Caki2 (cell line): ENCODE results near the gene EFNB1. TPM values are rescaled to one million over a fixed set of nuclear protein-coding genes. Genes with fewer than 3 reads are reported as not detected.

Experiments used
- DNase-seq: peaks from one replicate; pipeline ENCODE4 v3.0.0-alpha.2; 2015; ENCODE audit warnings: low read depth
- in situ Hi-C: cut with HindIII; loops from 2 replicates; pipeline ENCODE4 v1.10.0; 2016; ENCODE audit warnings: low sequenced_read_pairs, low pct_unique_long_range_greater_than_20kb, mixed read lengths
- total RNA-seq: library from RNA; depleted of rRNA; stranded (reverse); fragments of >200 nt; shearing (Covaris generic); gene quantifications from 2 replicates; pipeline ENCODE4 v1.2.3, GENCODE V29; 2014; ENCODE audit warnings: low replicate concordance; rRNA removed

EFNB1 gene
- total RNA-seq, 1 experiment from 2014 or later: 2.2 TPM

DNA sequence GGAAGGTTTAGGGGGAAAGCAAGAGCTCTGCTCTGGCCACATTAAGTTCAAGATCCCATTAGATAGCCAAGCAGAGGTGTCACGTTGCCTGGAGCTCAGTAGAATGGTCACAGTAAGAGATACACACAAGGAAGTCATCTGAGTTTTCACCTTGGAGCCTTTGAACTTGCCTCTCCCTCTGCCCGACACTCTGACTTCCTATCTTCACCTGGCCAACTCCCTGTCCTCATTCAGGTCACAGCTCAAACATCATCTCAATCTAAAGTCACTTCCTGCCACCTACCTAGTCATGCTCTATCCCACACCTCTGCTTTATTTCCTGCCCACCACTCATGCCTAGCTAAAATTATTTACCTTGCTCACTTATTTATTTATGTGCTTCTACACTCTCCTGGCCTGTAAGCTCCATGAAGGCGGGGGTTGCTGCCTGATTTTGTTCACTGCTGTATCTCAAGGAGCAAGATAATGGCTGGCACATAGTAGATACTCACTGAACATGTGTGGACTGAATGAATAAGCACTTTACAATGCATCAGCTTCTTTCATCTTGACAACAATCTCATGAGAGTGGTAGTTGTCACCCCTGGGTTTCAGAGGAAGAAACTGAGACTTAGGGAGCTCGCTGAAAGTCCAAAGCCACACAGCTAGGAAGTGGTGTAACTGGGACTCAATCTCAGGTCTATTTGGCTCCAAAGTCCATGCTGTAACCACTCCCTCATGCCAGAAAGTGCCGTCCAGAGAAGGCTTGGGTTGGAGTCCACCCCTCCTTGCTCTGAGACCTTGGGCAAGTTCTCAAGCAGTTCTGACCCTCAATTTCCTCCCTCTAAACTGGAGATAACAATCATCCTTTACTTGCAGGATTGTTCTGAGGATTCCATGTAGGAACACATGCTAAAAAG is 40.3 kb downstream of the EFNB1 start:
- in situ Hi-C loops: no loop called here
- DNase-seq: no peak

DNA sequence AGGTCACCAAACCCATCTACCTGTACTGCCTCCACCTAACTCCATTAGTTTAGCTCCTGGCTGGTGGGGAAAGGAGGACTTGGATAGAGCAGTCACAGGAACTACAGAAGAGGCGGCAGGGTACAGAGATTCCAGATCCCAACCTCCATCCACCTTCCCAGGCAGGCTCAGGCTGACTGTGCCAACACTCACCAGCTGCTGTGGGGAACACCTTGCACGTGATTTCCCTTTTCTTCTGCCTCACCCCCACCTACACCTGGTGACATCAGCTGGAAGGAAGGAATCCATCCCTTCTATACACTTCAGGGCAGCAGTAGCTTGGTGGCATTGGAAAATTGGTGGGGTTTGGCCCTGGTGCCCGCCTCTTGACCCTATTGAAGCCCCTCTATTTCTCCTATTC is 41.5 kb downstream of the EFNB1 start:
- in situ Hi-C loops: no loop called here
- DNase-seq: no peak

DNA sequence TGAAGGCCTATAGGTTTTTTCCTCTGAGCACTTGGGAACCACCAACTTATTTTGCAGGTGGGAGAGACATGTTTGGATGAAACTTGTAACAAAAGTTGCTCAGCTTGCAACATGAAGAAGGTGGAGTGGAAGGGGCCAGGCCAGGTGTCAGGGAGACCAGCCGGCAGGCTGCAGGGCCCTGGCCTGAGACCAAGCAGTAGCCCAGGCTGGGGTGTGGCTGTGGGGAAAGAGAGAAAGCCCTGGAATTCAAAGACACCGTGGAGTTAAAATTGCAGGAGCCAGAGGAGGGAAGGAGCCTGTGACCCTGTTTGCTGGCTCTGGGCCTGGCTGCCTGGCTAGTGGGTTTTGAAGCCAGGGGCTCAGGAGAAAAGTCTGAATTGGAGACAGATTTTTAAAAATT is 43.4 kb downstream of the EFNB1 start:
- in situ Hi-C loops: no loop called here
- DNase-seq: no peak

DNA sequence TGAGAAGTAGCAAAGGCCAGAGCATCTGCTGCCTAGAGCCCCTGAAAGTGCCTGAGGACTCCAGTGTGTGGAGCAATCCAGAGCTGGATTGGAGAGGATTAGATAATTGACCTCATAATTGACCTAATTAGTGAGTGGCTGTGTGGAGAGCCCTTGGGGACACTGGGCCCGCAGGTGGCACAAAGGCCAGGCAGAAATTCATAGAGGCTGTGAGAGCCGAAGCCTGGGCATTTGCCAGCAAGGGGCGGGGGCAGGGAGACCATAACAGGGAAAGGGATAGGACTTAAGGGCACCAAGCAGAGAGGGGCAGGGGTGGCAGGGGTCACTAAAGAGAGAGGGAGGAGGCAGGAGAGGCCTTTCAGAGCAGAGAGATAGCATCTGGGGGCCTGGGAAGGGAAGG is 45.3 kb downstream of the EFNB1 start:
- in situ Hi-C loops: no loop called here
- DNase-seq: no peak

DNA sequence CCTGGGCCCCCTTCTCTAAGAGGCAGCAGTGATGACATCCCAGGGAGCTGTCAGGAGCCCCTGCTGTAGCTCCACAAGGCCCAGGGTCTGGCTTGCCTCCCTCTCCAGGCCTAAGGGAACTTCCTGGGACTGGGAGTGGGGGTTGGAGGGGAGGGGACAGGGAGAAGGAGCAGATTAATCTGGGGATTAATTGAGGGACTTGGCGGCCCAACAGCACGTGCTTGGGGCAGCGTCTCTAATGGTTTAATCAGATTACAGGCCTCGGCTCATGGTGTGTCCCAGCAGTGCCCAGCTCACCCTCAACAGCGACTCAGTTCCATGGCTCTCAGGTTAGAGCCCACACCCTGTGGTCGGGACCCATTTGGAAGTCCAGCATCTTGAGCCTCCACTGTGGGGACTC is 47.9 kb downstream of the EFNB1 start:
- no peak for DNase-seq
- in situ Hi-C loops: no loop called here

DNA sequence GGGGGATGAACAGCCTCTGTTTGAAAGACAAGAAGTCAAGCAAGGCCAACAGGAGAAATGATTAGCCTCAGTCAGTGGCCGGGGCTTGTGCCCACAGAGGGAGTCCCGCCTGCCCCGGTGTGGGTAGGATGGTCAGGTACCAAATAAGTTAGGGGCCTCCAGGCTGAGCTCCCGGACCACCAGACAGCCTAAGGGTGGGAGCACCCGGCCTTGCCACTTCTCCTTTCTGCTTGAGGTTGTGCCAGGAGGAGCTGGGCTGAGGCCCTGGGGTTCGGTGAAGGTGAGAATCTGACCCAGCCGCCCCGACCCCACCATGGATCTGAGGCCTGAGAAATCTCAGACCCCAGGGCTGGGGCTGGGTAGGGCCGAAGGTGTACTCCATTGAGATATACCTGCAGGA is 48.8 kb downstream of the EFNB1 start:
- in situ Hi-C loops: no loop called here
- no peak for DNase-seq

DNA sequence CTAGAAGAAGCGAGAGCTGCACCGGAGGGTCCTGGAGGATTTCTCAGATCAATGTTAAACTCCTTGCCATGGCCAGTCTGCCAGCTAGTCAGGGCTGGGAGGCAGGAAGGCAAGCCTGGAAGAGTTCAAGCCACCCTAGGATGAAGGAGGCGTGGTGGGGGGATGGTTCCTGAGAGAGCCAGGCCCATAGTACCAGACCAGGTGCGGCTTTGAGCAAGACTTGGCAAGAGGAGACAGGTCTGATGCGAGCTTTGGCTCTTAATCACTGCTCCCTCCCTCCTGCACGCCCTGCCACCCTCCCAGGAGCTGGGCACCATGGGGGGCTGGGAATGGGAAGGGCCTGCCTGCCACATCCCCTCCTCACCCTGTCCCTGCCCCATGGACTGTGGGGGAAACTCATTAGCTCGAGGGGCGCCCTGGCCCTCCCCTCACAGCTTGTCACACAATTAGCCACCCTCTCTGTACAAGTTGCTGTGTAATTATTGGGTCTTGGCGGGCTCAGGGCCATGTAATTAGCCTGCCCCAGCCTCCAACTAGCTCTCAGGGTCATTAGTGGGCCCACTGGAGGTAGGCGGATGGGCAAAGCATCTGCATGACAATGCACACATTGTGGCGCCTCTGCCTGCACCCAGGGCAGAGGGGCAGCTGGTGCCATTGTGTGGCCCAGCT is 50.3 kb downstream of the EFNB1 start:
- in situ Hi-C loops: no loop called here
- no peak for DNase-seq

DNA sequence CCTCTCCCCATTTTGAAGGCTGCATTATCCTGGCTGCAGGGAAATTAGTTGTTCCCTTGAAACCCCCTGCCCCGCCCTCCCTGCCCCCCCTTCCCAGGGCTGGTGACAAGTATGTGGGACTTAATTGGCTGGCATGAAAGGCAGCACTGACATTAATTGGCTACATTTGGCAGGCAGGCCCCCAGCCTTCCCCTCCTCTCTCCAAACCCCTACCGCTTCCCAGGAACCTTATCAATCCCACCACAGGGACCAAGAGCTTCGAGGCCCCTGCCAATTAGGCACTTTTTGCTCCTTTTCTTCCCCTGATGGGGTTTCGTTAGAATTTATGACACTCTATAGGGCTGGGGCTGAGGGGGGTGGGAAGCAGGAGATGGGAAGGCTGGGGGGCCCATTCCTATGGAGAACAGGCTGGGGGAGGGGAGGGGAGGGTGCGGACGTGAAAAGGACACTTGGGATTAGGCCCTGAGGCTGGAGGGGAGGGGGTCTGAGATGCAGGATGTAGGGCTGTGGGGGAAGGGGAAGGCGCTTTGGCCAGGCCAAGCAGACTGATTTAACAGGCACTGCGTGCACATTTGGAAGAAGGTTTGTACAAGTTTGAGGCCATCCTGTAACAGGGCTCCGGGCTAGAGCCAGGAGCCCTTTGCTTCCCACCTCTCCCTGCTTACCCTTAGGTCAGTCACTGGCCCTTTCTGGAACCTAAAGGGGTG is 52.2 kb downstream of the EFNB1 start:
- DNase-seq: no peak
- in situ Hi-C loops: no loop called here

DNA sequence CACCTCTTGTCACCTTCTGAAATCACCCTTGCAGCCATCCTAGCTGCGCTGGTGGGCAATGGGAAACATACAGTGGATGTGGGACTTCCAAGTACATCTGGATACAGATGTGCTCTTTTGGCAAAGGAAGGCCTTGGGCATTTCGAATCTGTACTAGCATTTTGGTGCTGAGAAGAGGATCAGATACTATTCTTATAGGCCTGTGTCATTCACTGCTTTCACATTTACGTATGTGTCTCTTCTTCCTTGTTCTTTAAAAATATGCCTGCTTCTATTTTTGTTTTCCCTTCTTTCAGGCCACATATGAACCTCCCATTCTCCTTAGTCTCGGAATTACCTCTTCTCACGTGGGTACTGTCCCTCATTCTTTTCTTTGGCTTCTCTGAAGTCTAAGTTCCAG is 53.1 kb downstream of the EFNB1 start:
- DNase-seq: no peak
- in situ Hi-C loops: no loop called here

DNA sequence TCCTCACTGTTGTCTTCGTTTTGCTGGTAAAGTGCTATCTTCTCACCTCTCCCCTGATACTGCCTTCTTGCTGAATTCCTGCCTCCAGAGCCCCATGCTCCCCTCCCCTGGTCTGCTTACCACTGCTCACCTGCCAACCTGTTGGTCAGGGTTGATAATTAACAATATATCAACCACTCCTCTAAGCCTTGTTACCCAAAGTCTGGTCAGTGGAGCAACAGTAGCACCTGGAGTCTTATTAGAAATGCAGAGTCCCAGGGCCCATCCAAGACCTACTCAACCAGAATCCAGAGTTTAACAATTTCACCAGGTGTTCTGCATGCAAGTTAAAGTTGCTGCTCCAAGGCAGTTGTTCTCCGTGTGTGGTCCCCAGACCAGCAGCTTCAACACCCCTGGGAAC is 55.0 kb downstream of the EFNB1 start:
- DNase-seq: no peak

DNA sequence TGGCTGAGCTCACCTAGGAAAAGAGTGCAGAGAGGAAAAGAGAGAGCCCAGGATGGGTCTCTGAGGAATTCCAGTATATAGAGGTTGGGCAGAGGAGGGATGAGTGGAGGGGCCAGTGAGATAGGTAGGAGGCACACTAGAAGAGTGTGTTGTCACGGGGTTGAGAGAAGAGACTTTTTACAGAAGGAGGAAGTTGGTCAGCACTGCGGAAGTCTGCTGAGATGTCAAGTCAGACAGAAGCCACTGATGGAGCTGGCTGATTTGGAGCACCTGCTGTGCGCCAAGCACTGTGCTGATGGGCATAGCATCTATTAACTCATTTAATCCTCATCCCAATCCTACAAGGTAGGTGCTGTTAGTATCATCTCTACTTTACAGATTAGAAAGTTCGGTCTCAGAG is 60.4 kb downstream of the EFNB1 start:
- DNase-seq: no peak
- in situ Hi-C loops: no loop called here

More for the DNA sequence above, 55.0 kb downstream of the EFNB1 start:
- in situ Hi-C loops: no loop called here

Other genes starting within 250 kb of the EFNB1 start
- gene STARD8, start 181.4 kb upstream of the EFNB1 start, total RNA-seq: 2.4 and 4.3 TPM in 2 replicates